ENCODE measurements around the gene CACNG5.

- TF ChIP-seq, protein P1, sequence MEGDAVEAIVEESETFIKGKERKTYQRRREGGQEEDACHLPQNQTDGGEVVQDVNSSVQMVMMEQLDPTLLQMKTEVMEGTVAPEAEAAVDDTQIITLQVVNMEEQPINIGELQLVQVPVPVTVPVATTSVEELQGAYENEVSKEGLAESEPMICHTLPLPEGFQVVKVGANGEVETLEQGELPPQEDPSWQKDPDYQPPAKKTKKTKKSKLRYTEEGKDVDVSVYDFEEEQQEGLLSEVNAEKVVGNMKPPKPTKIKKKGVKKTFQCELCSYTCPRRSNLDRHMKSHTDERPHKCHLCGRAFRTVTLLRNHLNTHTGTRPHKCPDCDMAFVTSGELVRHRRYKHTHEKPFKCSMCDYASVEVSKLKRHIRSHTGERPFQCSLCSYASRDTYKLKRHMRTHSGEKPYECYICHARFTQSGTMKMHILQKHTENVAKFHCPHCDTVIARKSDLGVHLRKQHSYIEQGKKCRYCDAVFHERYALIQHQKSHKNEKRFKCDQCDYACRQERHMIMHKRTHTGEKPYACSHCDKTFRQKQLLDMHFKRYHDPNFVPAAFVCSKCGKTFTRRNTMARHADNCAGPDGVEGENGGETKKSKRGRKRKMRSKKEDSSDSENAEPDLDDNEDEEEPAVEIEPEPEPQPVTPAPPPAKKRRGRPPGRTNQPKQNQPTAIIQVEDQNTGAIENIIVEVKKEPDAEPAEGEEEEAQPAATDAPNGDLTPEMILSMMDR (IDR thresholded peaks at IDR 0.05; ENCODE audit: borderline replicate concordance, extremely low read depth, low read length, poor library complexity, severe bottlenecking) = no peak
- TF ChIP-seq EZH2 (IDR thresholded peaks at IDR 0.05; ENCODE audit: borderline replicate concordance, low read depth, low read length, severe bottlenecking) = no peak
These were observed 85.5 kb downstream of the CACNG5 start for GRCh38 chr17:66920435-66920834.
